Placental epithelial cell (primary cell): Measurements from ENCODE around the gene YWHAQ. TPM values are rescaled to one million over a fixed set of nuclear protein-coding genes. Genes with fewer than 3 reads are reported as not detected.

Experiments used
- small RNA-seq: library from RNA; depleted of rRNA; stranded (forward); fragments of <200 nt; gene quantifications from one replicate; pipeline ENCODE3, GENCODE V24; 2012
- total RNA-seq: library from RNA; depleted of rRNA; stranded (reverse); fragments of >200 nt; gene quantifications from 2 replicates; pipeline ENCODE4 v1.2.3, GENCODE V29; 2012

The YWHAQ gene
- 614 and 713 TPM in 2 replicates for total RNA-seq

DNA sequence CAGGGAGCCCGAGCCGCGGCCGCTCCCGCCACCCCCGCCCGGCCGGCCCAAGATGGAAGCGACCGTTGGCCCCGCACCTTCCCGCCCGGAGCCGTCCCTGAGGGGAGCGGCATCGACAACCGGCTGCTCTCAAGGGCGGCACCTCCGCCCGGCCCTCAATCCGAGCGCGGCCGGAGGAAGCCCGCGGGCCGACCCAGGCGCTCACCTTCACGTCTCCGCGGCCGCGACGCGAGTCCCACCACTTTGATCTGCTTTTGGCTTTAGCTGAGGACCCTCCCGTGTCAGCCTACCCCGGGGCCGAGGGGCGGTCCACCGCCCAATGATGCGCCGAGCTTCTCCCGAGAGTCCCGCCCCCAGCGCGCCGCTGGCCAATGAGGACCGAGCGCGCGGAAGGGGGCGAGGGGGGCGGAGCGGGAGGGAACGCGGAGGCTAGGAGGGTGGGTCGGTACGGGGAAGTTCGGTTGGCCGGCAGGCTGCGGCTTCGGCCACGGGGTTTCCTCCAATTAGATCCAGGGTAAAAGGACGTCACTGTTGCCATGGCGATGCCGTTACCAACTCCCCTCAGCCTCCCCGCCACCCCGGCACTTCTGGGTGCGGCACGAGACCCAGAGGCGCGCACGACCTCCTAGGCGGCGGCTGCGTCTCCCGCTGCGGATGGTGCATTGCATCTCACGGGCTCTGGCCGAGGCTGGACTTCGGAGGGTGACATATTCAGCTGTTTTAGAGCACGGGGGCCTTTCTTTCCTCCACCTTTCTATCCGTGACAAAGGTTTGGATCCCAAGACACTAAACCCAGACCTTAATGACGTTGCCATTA lies at the start of gene YWHAQ:
Gene YWHAQ (minus strand): TSS at position 262 of the 817 bp plus-strand sequence. CDS start 545 bp downstream, outside the sequence.

DNA sequence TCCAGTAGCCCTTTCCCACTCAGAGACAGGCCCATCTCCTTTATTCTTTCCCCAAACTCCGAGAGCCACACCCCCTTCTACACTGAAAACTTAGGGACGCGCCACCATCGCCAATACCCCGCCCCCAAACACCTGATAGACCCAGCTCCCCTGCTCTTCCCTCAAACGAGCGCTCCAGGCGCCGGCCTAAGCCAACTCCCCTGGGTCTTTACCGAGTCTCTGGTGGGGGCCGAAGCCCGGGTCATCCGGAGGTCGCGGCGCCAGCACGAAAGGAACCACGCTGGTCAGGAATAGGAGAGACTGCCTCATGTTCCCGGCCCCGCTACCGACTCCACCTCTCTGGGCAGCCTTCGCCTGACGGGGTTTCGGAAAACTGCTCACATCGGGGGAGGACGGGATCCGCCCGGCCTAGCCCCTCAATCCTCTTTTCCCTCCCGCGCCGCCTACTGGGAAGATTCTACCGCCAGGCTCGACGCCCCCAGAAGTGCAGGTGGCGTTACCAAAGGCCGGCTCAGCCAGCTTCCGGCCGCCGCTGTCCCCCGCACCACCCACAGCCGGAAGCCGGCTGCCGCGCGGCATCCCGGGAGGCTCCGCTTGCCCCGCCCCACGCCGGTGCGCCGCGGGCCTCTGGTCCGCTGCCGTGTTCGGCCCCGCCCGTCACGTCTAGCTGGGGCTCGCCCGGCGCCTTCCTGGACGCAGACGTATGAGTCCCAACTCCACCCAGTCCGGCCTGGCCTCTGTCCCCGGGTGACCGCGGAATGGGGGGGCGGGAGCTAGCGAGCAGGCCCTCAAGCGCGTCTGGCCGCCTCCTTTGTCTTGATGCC lies 75.3 kb downstream of the YWHAQ start, which contains the start of gene ADAM17:
Gene ADAM17 (minus strand): TSS at position 534 of the 824 bp plus-strand sequence. CDS start 225 bp downstream, at position 309.

Small RNA genes lying within 50 kb of the gene (small RNA-seq; reads per million reads assigned to genes)
- gene RF00019: not detected

Other genes starting within 250 kb of the YWHAQ start
- 38.5 and 61.1 TPM in 2 replicates for gene ITGB1BP1, start 207.5 kb downstream of the YWHAQ start, total RNA-seq
- gene CPSF3, start 207.3 kb downstream of the YWHAQ start, total RNA-seq: 28.7 and 44.0 TPM in 2 replicates
- gene IAH1, start 156.4 kb downstream of the YWHAQ start, total RNA-seq: 44.7 and 65.2 TPM in 2 replicates
- 40.3 and 42.8 TPM in 2 replicates for gene ADAM17, start 75.2 kb downstream of the YWHAQ start, total RNA-seq
- 19.0 and 24.7 TPM in 2 replicates for gene TAF1B, start 212.5 kb upstream of the YWHAQ start, total RNA-seq